CD4-positive, CD25-positive, alpha-beta regulatory T cell (primary cell): ENCODE measurements around the gene PNPLA1. TPM values are rescaled to one million over a fixed set of nuclear protein-coding genes. Genes with fewer than 3 reads are reported as not detected.
A peak's percentile ranks its signal among the peaks of the same experiment; 100 is the strongest.

Experiments
- ATAC-seq, 2 donors: fragments of 150-1000 bp; cut with Tn5 transposase; one replicate each; pipeline ENCODE4 v1.10.0; 2021; ENCODE audit warnings: low read depth in 2 of 2, moderate number of reproducible peaks in 2 of 2, moderate library complexity in 1 of 2
- DNase-seq, 3 donors: peaks; one replicate each; pipeline versions ENCODE4 v3.0.0 to v3.0.0-alpha.2; 2012 to 2022; ENCODE audit warnings: mixed read lengths in 1 of 3
- H3K27ac ChIP-seq: one replicate; pipeline ENCODE4 v1.7.0; 2013; ENCODE audit warnings: mild to moderate bottlenecking, low read length; ENCODE audit not compliant: insufficient read depth, poor library complexity, severe bottlenecking
- H3K27me3 ChIP-seq: one replicate; pipeline ENCODE4 v1.7.0; 2013; ENCODE audit warnings: low read length; ENCODE audit not compliant: control insufficient read depth, insufficient read depth
- H3K36me3 ChIP-seq: one replicate; pipeline ENCODE4 v1.7.0; 2013; ENCODE audit warnings: mild to moderate bottlenecking, low read length, moderate library complexity; ENCODE audit not compliant: control insufficient read depth, insufficient read depth
- H3K4me1 ChIP-seq: 2 replicates; pipeline ENCODE4 v1.7.0; 2013; ENCODE audit warnings: mild to moderate bottlenecking, low read length; ENCODE audit not compliant: insufficient read depth, control insufficient read depth, poor library complexity, severe bottlenecking
- H3K4me3 ChIP-seq: one replicate; pipeline ENCODE4 v1.7.0; 2013; ENCODE audit warnings: low read depth, mild to moderate bottlenecking, low read length, moderate library complexity
- H3K9me3 ChIP-seq, 2 experiments: 1 replicate in 1 of 2; 2 replicates in 1 of 2; pipeline ENCODE4 v1.7.0; 2013; ENCODE audit warnings: low read length in 2 of 2, mild to moderate bottlenecking in 1 of 2, moderate library complexity in 1 of 2; ENCODE audit not compliant: control insufficient read depth in 2 of 2
- H3K27ac Mint-ChIP-seq, 3 donors: one replicate each; pipeline ENCODE4 v1.8.0; 2020 to 2022; ENCODE audit warnings: mild to moderate bottlenecking in 3 of 3, mixed read lengths in 3 of 3, moderate library complexity in 2 of 3
- H3K27me3 Mint-ChIP-seq: one replicate; pipeline ENCODE4 v1.8.0; 2022; ENCODE audit warnings: mild to moderate bottlenecking, mixed read lengths
- H3K36me3 Mint-ChIP-seq: one replicate; pipeline ENCODE4 v1.8.0; 2020; ENCODE audit warnings: mixed read lengths
- H3K4me1 Mint-ChIP-seq, 4 donors: one replicate each; pipeline ENCODE4 v1.8.0; 2020 to 2022; ENCODE audit warnings: mixed read lengths in 4 of 4, mild to moderate bottlenecking in 1 of 4
- H3K4me3 Mint-ChIP-seq, 4 donors: one replicate each; pipeline ENCODE4 v1.8.0; 2020 to 2022; ENCODE audit warnings: mild to moderate bottlenecking in 4 of 4, mixed read lengths in 4 of 4, moderate library complexity in 3 of 4
- H3K9me3 Mint-ChIP-seq, 7 donors: one replicate each; pipeline ENCODE4 v1.8.0; 2020 to 2022; ENCODE audit warnings: mixed read lengths in 7 of 7, mild to moderate bottlenecking in 3 of 7, moderate library complexity in 2 of 7
- polyA plus RNA-seq, 4 donors: library from polyadenylated mRNA; unstranded; fragments of 300-500 nt; fragmentation: Illumina TruSeq; gene quantifications; one replicate each; pipeline ENCODE4 v1.2.3, GENCODE V29; 2021
- total RNA-seq: library from RNA; stranded (reverse); gene quantifications from one replicate; pipeline ENCODE4 v1.2.3, GENCODE V29; 2022

Gene PNPLA1
- total and polyA plus RNA-seq, 5 donors from 2014 or later, result 0.25 TPM; not detected in 4

DNA sequence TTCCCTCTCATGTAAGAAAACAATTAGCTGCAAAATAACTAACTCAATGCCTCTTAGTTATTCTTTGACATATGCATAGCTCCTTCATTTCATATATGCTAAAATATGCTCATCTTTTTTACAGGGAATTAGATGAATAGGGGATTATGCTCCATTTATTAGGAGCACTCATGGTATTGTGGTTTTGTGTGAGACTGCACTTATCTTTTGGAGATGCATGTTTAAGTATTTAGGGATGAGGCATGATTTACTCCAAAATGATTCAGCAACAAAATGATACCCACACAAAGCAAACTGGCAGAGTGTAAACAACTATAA, 58.0 kb downstream of the PNPLA1 start:
- peaks cover 4% of the 10 kb centered on the region for H3K27me3 Mint-ChIP-seq
- H3K4me3 Mint-ChIP-seq, result no peak overlapping the region
- no peaks in the 10 kb centered on the region for H3K27me3 ChIP-seq
- no peaks in the 10 kb centered on the region for H3K36me3 Mint-ChIP-seq
- H3K4me1 ChIP-seq, result no peaks in the 10 kb centered on the region
- H3K27ac ChIP-seq, result no peak overlapping the region
- H3K4me3 ChIP-seq, result no peak overlapping the region
- no peaks in the 10 kb centered on the region for H3K9me3 ChIP-seq
- ATAC-seq, result no peak
- DNase-seq, result no peak
- H3K4me1 Mint-ChIP-seq, result peaks cover 0 to 3% (median 0%) of the 10 kb centered on the region in 4 donors
- no peak overlapping the region for H3K27ac Mint-ChIP-seq
- no peaks in the 10 kb centered on the region for H3K36me3 ChIP-seq
- H3K9me3 Mint-ChIP-seq, result no peaks in the 10 kb centered on the region

DNA sequence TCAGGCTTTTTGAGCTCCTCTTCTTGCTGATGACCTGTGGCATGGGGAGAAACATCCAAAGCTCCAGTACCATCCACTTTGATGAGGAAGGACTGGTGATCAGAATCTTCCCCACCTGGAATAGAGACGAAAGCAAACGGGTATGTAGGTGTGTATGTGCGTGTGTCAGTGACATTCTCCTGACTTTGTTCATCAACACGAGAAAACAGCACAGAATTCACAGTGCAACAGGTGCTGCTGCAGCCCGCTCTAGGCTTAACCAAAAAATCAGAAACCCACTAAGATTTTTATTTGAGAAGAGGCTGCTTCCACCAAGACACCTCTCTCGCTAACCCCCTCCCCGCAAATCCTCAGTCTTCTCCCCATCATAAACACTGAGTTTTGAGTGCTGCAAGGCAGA, 58.7 kb downstream of the PNPLA1 start:
- H3K4me3 Mint-ChIP-seq, result no peak overlapping the region
- DNase-seq (no peak), ATAC-seq (no peak)
- H3K4me1 Mint-ChIP-seq, result peaks cover 0 to 3% (median 0%) of the 10 kb centered on the region in 4 donors
- H3K36me3 Mint-ChIP-seq, result no peaks in the 10 kb centered on the region
- H3K9me3 Mint-ChIP-seq, result no peaks in the 10 kb centered on the region
- H3K27ac Mint-ChIP-seq, result no peak overlapping the region
- peaks cover 4% of the 10 kb centered on the region for H3K27me3 Mint-ChIP-seq
- no peaks in the 10 kb centered on the region for H3K9me3 ChIP-seq
- no peak overlapping the region for H3K4me3 ChIP-seq
- H3K4me1 ChIP-seq, result no peaks in the 10 kb centered on the region
- no peak overlapping the region for H3K27ac ChIP-seq
- no peaks in the 10 kb centered on the region for H3K36me3 ChIP-seq
- no peaks in the 10 kb centered on the region for H3K27me3 ChIP-seq

DNA sequence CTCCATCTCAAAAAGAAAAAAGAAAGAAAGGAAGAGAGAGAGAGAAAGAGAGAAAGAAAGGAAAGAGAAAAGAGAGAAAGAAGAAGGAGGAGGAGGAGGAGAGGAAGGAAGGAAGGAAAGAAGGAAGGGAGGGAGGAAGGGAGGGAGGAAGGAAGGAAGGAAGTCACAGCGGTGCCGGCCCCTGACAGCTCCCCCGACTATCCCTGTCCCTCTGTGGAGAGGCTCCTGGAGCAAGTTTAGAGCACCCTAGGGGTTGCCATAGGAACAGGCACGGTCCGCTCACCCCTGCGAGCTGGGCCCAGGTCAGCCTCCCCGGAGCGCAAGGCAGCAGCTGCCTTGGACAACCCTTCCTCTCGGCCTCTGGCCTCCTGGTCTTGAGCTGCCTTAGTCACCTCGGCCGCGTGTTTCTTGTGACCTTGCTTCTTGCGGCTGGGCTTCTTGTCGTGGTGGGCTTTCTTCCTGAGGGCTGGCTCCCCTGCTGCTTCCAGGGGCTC, 60.0 kb downstream of the PNPLA1 start:
- H3K36me3 ChIP-seq, result no peaks in the 10 kb centered on the region
- no peaks in the 10 kb centered on the region for H3K4me1 ChIP-seq
- no peak overlapping the region for H3K27ac Mint-ChIP-seq
- ATAC-seq (no peak), DNase-seq (no peak)
- no peaks in the 10 kb centered on the region for H3K9me3 Mint-ChIP-seq
- no peak overlapping the region for H3K4me3 Mint-ChIP-seq
- peaks cover 12% of the 10 kb centered on the region for H3K27me3 Mint-ChIP-seq
- no peak overlapping the region for H3K27ac ChIP-seq
- H3K4me1 Mint-ChIP-seq, result peaks cover 0 to 3% (median 0%) of the 10 kb centered on the region in 4 donors
- no peak overlapping the region for H3K4me3 ChIP-seq
- peaks cover 3% of the 10 kb centered on the region for H3K27me3 ChIP-seq
- H3K9me3 ChIP-seq, result no peaks in the 10 kb centered on the region
- no peaks in the 10 kb centered on the region for H3K36me3 Mint-ChIP-seq

DNA sequence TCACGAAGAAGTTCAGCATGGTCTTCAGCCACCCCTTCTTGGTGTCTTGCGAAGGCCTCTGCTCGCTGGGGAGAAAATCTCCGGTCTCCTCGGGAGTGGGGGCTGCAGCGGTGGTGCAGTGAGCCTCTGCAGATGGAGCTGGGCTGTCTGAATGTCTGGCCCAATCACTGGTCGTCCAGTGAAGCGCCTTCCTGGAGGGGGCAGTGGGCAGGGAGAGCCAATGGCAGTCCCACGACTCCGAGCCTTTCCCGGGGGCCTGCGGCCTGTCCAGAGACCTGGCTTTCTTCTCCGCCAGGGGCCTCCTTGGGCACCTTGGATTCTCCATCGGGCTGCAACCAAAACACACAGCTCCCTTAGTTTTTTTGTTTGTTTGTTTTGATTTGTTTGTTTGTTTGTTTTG, 60.5 kb downstream of the PNPLA1 start:
- H3K27me3 ChIP-seq, result peaks cover 3% of the 10 kb centered on the region
- no peak overlapping the region for H3K27ac ChIP-seq
- Mint-ChIP-seq H3K4me1 (peaks cover 0 to 3% (median 0%) of the 10 kb centered on the region in 4 donors), H3K4me3 (no peak overlapping the region), H3K27me3 (peaks cover 14% of the 10 kb centered on the region), H3K9me3 (no peaks in the 10 kb centered on the region), H3K27ac (no peak overlapping the region), H3K36me3 (no peaks in the 10 kb centered on the region)
- DNase-seq (no peak), ATAC-seq (no peak)
- no peaks in the 10 kb centered on the region for H3K9me3 ChIP-seq
- no peaks in the 10 kb centered on the region for H3K4me1 ChIP-seq
- H3K36me3 ChIP-seq, result no peaks in the 10 kb centered on the region
- H3K4me3 ChIP-seq, result no peak overlapping the region

DNA sequence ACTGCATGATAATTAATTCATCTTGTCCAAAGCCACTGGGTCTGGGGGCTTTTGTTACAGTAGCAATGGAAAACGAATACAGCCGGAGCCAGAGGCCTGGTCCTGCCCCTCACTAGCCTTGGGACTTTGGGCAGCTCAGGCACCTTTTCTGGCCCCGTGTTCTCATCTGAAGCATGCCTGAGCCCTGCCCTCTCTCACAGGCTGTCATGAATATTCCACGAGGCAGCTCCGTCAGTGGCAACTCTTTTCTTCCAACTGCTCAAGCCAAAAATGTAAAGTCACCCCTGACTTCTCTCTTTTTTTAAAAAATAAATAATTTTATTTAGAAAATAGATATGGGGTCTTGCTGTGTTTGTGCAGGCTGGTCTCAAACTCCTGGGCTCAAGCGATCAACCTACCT, 61.5 kb downstream of the PNPLA1 start:
- Histone ChIP-seq H3K27me3 (peaks cover 3% of the 10 kb centered on the region), H3K9me3 (no peaks in the 10 kb centered on the region), H3K27ac (no peak overlapping the region), H3K4me1 (no peaks in the 10 kb centered on the region), H3K4me3 (no peak overlapping the region), H3K36me3 (no peaks in the 10 kb centered on the region)
- H3K9me3 Mint-ChIP-seq, result no peaks in the 10 kb centered on the region
- no peak overlapping the region for H3K4me3 Mint-ChIP-seq
- H3K4me1 Mint-ChIP-seq, result peaks cover 0 to 3% (median 1%) of the 10 kb centered on the region in 4 donors
- H3K27me3 Mint-ChIP-seq, result peaks cover 18% of the 10 kb centered on the region
- H3K36me3 Mint-ChIP-seq, result no peaks in the 10 kb centered on the region
- H3K27ac Mint-ChIP-seq, result no peak overlapping the region
- ATAC-seq (no peak), DNase-seq (no peak)

DNA sequence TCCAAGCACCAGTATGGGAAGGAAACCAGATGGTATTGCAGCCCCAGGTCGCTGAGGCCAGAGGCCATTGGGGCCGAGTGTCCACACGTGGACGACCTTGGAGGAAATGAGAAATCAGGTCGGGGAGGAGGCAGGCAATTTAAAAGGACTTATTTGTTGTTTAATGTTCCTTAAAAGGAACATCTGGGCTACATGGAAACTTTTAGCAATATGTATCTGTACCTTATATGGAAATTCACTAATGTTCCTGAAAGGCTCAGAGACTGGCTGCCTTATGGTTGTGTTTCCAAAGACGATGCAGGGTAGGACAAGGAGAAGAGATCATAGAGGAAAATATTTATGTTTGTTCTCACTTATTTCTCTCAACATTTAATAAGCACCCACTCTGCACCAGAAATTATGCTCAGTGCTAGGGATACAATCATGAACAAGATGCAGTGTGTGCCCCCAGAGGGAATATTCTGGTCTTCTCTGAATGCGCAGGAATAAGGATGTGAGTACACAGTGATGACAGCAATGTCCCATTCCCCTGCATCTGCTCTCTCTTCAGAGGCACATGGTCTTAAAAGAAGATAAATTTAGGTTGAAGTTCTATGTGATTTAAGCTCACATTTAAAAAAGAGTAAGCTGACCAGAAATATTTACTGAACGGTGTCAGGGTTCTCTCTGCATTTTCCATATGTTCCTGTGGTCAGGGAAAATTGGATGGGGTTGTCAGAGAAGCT, 63.5 kb downstream of the PNPLA1 start:
- no peaks in the 10 kb centered on the region for H3K4me1 ChIP-seq
- no peaks in the 10 kb centered on the region for H3K36me3 Mint-ChIP-seq
- no peak overlapping the region for H3K4me3 ChIP-seq
- H3K4me1 Mint-ChIP-seq, result peaks cover 0 to 14% (median 6%) of the 10 kb centered on the region in 4 donors
- no peak for ATAC-seq
- no peaks in the 10 kb centered on the region for H3K9me3 ChIP-seq
- H3K27me3 ChIP-seq, result peaks cover 3% of the 10 kb centered on the region
- H3K27ac ChIP-seq, result no peak overlapping the region
- H3K4me3 Mint-ChIP-seq, result no peak overlapping the region
- DNase-seq, result no peak
- peaks cover 20% of the 10 kb centered on the region for H3K27me3 Mint-ChIP-seq
- no peak overlapping the region for H3K27ac Mint-ChIP-seq
- H3K36me3 ChIP-seq, result no peaks in the 10 kb centered on the region
- H3K9me3 Mint-ChIP-seq, result no peaks in the 10 kb centered on the region

DNA sequence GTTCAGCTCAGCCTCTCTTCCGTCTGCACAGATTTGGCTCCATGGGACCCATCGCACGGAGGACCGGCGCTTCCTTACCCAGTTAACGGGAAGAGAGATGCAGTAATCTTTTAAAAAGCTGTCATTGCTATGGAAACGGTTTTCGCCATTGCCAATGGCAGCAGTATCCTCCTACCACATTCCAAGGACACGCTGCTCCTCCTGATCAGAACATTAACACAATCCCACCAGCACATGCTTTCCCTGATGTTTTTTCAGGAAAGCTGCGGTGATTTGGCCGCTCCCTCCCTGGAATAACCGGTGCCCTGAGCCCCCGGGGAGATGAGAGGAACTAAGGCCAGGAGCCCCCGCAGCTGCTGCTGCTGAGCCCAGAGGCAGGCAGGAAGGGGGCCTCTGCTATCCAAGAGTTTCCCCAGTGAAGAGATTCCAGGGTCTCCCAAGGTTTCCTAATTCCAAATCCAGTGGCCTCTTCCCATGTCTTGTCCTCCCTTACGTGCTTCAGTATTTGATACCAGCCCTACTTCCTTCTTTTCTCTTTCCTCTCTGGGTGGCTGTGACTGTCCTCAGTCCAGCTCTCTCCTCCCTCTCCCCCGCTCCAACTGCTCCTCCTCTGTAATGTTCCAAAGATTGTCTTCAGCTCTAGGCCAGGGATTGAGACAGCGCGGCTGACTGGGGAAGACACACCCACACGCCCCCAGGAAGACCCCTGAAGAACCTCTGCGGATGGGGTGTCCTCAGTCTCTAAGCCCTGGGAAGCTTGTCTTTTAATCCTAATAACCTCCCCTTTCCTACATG, 64.3 kb downstream of the PNPLA1 start:
- H3K27me3 Mint-ChIP-seq, result peaks cover 24% of the 10 kb centered on the region
- no peak overlapping the region for H3K27ac Mint-ChIP-seq
- DNase-seq (no peak), ATAC-seq (no peak)
- no peaks in the 10 kb centered on the region for H3K4me1 ChIP-seq
- H3K27ac ChIP-seq, result no peak overlapping the region
- peaks cover 3% of the 10 kb centered on the region for H3K27me3 ChIP-seq
- H3K36me3 Mint-ChIP-seq, result no peaks in the 10 kb centered on the region
- H3K9me3 ChIP-seq, result no peaks in the 10 kb centered on the region
- H3K4me1 Mint-ChIP-seq, result peaks cover 0 to 14% (median 6%) of the 10 kb centered on the region in 4 donors
- no peak overlapping the region for H3K4me3 ChIP-seq
- no peaks in the 10 kb centered on the region for H3K36me3 ChIP-seq
- H3K9me3 Mint-ChIP-seq, result no peaks in the 10 kb centered on the region
- peak overlapping the region in 1 of 4 donors; percentile 61 for H3K4me3 Mint-ChIP-seq
